ENCODE data around the gene ATXN7L3.
"Not testable (repeated sequence)": the region's sequence is repeated elsewhere in the genome, so short reads cannot be mapped to it uniquely, and the experiment has no call there.

The ATXN7L3 gene

DNA sequence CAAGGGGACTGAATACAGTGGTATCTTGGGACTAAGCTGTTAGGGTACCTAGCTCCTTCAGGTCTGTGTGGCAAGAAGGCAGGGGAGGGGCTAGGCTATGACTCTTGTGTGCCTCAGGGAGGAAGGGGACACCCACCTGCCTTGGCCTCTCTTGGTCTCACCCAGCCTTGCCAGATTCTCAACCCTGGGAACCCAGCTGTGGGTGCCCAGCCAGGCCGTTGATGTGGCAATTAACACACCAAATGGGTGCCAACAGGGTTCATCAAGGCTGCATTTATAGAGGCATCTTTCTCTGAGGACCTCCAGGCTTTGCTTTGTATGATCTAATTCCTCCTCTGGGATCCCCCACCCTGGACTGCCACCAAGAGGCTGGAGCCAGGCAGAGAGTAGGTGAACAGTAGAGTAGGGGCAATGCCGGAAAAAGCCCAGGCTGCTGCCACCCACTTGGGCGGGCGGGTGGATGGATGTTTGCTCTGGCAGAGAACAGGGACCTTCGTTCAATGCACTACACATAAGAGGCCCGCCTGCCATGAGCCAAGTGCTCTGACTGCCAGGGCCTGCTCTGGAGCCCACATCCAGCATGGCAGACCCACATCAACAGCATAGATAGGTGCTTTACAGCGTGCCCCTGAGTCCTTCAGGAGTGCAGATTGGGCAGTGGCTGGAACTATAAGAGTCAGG lies 32.4 kb downstream of the ATXN7L3 start:
- no peak overlapping the region for H3K27ac ChIP-seq
- TF ChIP-seq ZFX (IDR thresholded peaks at IDR 0.05), result no peak
- TF ChIP-seq, protein P1, sequence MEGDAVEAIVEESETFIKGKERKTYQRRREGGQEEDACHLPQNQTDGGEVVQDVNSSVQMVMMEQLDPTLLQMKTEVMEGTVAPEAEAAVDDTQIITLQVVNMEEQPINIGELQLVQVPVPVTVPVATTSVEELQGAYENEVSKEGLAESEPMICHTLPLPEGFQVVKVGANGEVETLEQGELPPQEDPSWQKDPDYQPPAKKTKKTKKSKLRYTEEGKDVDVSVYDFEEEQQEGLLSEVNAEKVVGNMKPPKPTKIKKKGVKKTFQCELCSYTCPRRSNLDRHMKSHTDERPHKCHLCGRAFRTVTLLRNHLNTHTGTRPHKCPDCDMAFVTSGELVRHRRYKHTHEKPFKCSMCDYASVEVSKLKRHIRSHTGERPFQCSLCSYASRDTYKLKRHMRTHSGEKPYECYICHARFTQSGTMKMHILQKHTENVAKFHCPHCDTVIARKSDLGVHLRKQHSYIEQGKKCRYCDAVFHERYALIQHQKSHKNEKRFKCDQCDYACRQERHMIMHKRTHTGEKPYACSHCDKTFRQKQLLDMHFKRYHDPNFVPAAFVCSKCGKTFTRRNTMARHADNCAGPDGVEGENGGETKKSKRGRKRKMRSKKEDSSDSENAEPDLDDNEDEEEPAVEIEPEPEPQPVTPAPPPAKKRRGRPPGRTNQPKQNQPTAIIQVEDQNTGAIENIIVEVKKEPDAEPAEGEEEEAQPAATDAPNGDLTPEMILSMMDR (conservative IDR thresholded peaks at IDR 0.05), result no peak

DNA sequence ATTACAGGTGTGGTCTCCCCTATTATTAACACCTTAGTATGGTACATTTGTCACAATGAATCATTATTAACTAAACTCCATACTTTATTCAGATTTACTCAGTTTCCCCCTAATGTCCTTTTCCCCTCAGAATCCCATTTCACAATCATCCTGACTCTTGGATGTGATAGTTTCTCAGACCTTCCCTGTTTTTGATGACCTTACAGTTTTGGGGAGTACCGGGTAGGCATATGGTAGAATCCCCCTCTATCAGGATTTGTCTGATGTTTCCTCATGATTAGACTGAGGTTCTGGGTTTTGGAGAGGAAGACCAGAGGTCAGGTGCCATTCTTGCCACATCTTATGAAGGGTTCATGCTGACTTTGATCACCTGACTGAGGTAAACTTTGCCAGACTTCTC lies 35.2 kb downstream of the ATXN7L3 start:
- TF ChIP-seq, protein P1 (conservative IDR thresholded peaks at IDR 0.05), result no peak
- no peak for TF ChIP-seq ZFX (IDR thresholded peaks at IDR 0.05)
- H3K27ac ChIP-seq, result no peak overlapping the region

DNA sequence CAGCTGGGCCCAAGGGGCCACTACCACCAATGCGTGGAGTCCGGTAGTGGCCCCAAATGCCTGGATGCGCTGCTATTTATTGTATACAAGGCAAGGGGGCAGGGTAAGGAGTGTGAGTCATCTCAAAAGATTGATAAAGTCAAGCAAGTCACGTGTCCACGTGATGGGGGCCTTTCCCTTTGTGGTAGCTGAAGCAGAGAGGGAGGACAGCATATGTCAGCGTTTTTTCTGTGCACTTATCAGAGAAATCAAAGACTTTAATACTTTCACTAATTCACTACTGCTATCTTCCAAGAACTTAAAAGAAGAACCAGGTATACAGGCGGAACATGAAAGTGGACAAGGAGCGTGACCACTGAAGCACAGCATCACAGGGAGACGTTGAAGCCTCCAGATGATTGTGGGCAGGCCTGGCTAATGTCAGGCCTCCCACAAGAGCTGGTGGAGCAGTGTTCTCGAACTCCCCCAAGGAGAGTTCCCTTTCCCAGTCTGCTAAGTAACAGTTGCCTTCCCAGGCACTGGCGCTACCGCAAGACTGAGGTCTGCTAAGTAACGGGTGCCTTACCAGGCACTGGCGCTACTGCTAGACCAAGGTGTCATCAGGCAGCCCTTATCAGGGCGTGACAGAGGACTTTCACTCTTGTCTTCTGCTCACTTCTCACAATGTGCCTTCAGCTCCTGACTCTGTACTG lies 40.0 kb downstream of the ATXN7L3 start:
- H3K27ac ChIP-seq, result no peak overlapping the region
- TF ChIP-seq, protein P1 (conservative IDR thresholded peaks at IDR 0.05), result no peak
- no peak for TF ChIP-seq ZFX (IDR thresholded peaks at IDR 0.05)

DNA sequence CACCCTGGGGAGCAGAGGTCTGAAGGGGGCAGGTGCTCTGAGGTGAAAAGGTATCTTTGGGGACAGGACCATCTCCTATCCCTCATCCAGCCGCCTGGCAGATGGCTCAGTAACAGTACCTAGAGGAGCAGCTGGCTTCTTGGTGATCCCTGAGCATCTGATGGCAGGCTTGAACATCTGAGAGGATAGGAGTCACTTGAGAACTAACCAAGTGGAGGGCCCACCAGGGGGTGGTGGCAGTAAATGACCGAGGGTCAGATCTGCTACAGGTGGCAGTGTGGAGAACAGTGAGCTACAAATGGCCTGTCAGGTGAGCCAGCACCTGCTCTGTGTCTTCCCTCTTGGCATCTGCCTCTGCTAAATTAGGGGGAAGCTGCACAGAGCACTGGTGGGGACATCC lies 44.2 kb downstream of the ATXN7L3 start:
- no peak for TF ChIP-seq ZFX (IDR thresholded peaks at IDR 0.05)
- TF ChIP-seq, protein P1 (conservative IDR thresholded peaks at IDR 0.05), result no peak
- H3K27ac ChIP-seq, result no peak overlapping the region

DNA sequence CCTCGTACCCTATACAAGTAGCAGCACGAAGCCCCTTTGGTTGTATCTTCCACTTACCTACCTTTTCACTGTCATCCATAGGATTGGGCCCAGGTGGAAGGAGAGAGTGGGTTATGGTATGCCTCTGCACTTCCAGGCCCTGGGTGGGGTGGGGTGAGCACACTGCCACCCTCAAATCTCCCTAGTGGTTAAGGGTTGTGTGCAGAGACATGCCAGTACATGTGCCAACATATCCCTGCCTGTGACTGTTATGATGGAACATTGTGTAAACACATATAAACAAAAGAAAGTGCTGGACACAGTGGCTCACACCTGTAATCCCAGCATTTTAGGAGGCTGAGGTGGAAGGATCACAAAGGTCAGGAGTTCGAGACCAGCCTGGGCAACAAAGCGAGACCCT lies 46.8 kb downstream of the ATXN7L3 start:
- H3K27ac ChIP-seq, result no peak overlapping the region

DNA sequence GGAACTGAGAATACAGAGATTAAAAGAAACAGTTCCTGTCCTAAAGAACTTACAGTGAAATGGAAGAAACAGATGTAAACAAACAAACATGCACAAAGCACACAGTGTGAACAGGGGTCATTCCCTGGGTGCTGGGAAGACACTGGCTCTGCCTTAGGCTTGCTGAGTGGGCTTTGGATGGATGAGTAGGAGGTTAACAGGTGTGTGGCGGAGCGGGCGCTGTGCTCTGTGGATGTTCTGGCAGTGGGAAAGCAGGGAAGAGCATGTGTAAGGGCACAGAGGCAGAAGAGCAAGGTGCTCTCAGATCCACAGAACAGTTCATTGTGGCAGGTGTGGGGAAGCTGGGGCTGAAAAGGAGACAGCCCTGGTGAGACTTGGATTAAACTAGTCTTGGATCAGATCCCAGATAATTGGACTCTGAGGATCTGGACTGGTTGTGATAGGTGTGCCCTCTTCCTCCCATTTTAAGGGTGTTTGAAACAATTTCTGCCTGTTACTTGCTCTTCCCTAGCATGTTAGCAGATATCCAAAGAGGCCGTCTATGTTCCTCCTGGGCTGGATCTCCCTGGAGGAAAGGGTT lies 49.8 kb downstream of the ATXN7L3 start:
- no peak overlapping the region for H3K27ac ChIP-seq
- TF ChIP-seq, protein P1 (conservative IDR thresholded peaks at IDR 0.05), result no peak
- no peak for TF ChIP-seq ZFX (IDR thresholded peaks at IDR 0.05)

More for the DNA sequence above, 46.8 kb downstream of the ATXN7L3 start:
- TF ChIP-seq ZFX (IDR thresholded peaks at IDR 0.05), result no peak
- TF ChIP-seq, protein P1 (conservative IDR thresholded peaks at IDR 0.05), result no peak

DNA sequence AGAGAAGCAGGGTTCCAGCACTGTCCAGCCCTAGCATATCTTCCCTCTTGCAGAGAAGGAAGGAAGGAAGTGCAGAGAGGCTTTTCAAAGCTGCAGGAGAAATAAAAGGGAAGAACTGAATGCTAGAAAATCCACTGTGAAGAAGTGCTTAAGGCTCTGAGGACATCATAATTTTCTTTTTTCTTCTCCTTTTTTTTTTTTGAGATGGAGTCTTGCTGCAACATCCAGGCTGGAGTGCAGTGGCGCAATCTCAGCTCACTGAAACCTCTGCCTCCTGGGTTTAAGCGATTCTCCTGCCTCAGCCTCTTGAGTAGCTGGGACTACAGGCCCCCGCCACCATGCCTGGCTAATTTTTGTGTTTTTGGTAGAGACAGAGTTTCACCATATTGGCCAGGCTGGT lies 50.6 kb downstream of the ATXN7L3 start:
- not testable (repeated sequence) for H3K27ac ChIP-seq

Data from C4-2B (cell line).